Heart right ventricle (tissue), 16 donors: Measurements from ENCODE around the gene RANBP3. TPM values are rescaled to one million over a fixed set of nuclear protein-coding genes. Genes with fewer than 3 reads are reported as not detected.

Experiments
- ATAC-seq, 8 donors: fragments of 200-7000 bp; cut with Tn5 transposase; one replicate each; pipeline ENCODE4 v1.9.1; 2020; ENCODE audit warnings: mild to moderate bottlenecking in 8 of 8, moderate library complexity in 8 of 8, moderate number of reproducible peaks in 1 of 8
- DNase-seq, 2 donors: peaks; one replicate each; pipeline ENCODE4 v3.0.0-alpha.2; 2020
- H3K27ac ChIP-seq, 10 donors: fragments of 200-600 bp; sonication (generic) in 2 of 10; one replicate each; pipeline versions ENCODE4 v1.5.0 to v1.8.0; 2020 to 2022; ENCODE audit warnings: mild to moderate bottlenecking in 3 of 10
- H3K27me3 ChIP-seq, 7 donors: fragments of 200-600 bp; one replicate each; pipeline ENCODE4 v1.8.0; 2021 to 2022; ENCODE audit warnings: mild to moderate bottlenecking in 2 of 7
- H3K36me3 ChIP-seq, 9 donors: fragments of 200-600 bp; sonication (generic) in 1 of 9; one replicate each; pipeline versions ENCODE4 v1.5.0 to v1.8.0; 2020 to 2022; ENCODE audit warnings: mild to moderate bottlenecking in 2 of 9
- H3K4me1 ChIP-seq, 9 donors: fragments of 200-600 bp; sonication (generic) in 1 of 9; one replicate each; pipeline versions ENCODE4 v1.5.0 to v1.8.0; 2020 to 2022; ENCODE audit warnings: mild to moderate bottlenecking in 4 of 9
- H3K4me3 ChIP-seq, 10 donors: fragments of 200-600 bp; sonication (generic) in 2 of 10; one replicate each; pipeline versions ENCODE4 v1.5.0 to v1.8.0; 2020 to 2022; ENCODE audit warnings: mild to moderate bottlenecking in 7 of 10, moderate library complexity in 2 of 10
- H3K9me3 ChIP-seq, 11 donors: fragments of 200-600 bp in 10 of 11; sonication (generic) in 2 of 11; one replicate each; pipeline versions ENCODE4 v1.5.0 to v1.8.0; 2013 to 2022; ENCODE audit warnings: mild to moderate bottlenecking in 2 of 11, control low read depth in 1 of 11, moderate library complexity in 1 of 11
- CTCF ChIP-seq, 9 donors: fragments of 200-600 bp; sonication (generic) in 2 of 9; IDR thresholded peaks; one replicate each; pipeline versions ENCODE4 v1.5.0 to v1.8.0; 2021 to 2022; ENCODE audit warnings: antibody characterized with exemption in 9 of 9, mild to moderate bottlenecking in 5 of 9, moderate library complexity in 1 of 9
- WGBS, 2 donors: extraction: QIAGEN DNeasy Blood & Tissue Kit; methylation state at CpG; one replicate each; pipeline ENCODE4 v1.1.7; 2013; ENCODE audit warnings: inconsistent platforms in 1 of 2; 5-methylcytosine and 5-hydroxymethylcytosine counted together
- intact Hi-C, 10 donors: fragments of 100-400 bp; cut with DNase I; formaldehyde crosslinking; loops; one replicate each; pipeline versions ENCODE4 v1.11.1 to v1.14.2; 2022
- polyA plus RNA-seq, 2 donors: library from polyadenylated mRNA; stranded (reverse); fragments of 200-250 nt; gene quantifications; one replicate each; pipeline ENCODE4 v1.2.3, GENCODE V29; 2013
- total RNA-seq, 10 donors: library from RNA; stranded (reverse); fragmentation: NEBNext Ultra II Directional in 3 of 10; extraction: Animal tissue kit (Norgen Biotek cat#: 25700) in 3 of 10; gene quantifications; one replicate each; pipeline versions ENCODE4 v1.2.1 to v1.2.4, GENCODE V29; 2021 to 2023
- donor health status: Arrhythmogenic right ventricular cardiomyopathy.
- donor health status: ischemic (EF 13 %, LVEDD 7.1; RV severe dilation, severe dysfunction).
- donor health status: healthy with polysubstance abuse.
- donor health status: DM: no; HTN: yes; CAD: no.
- donor health status: DM: no; HTN: no; CAD: no.
- donor health status: ischemic (EF 25% LVEDD 6.9; RV normal size, moderate dysfunction).
- donor health status: ischemic (EF 25% LVEDD 5.7; RV mildly dilated, moderate dysfunction).
- donor health status: healthy.
- donor health status: DM: yes; HTN: yes; CAD: no.
- donor health status: Ischemic cardiomyopathy.
- donor health status: ischemic (EF 35%, LVEDD 5.7; RV mildly dilated, moderate dysfunction).
- donor health status: nonischemic (EF 11% LVEDD 7.7; RV severe dilation, severe dysfunction).
- donor health status: DM: yes; HTN: yes; CAD: no.
- donor health status: PGD.
- donor health status: ischemic (EF 29% LVEDD 5.4; RV normal size, mild dysfunction).
- donor health status: nonischemic (EF 23%, LVEDD 6.1; RV moderate dilation, normal function).

Gene RANBP3
- total and polyA plus RNA-seq, 12 donors, result 29.5 to 76.1 (median 63.0) TPM

DNA sequence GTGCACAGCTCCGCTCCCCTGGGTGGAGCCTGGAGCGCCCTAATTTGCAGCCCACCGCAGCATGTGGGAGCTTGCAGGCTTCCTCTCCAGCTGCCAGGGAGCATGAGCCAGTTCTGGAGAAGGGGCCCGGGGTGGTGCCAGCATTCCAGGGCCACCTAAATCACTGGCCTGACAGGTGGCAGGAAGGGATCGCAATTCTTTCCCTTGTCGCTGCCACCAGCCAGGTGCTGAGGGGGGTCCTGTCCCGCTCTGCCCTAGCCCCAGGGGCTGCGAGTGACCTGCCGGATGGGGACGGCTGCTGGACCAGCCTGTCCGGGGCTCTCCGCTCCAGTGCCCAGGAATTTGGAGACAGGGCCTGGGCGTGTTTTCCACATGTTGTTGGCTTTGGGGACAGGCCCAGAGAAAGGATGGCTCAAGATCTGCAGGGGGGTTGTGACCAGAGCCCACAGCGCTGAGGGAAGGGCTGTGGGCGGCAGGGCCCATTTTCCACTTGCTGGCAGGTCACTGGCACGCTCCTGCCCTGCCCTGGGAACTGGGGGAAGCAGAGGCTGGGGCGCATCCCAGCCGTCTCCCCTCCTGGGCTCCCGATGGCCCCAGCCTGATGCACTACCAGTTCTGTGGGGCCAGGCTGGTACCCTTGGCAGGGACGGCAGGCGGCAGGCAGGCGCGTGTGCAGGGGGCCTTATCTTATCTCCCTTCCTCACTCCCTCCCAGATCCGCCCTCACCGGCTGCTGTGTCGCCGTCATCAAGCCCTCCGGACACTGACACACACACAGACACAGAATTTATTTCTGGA, 83.8 kb downstream of the RANBP3 start:
- intact Hi-C loops, result loop anchor here (2.0 to 10.0 kb wide), 5 partner anchors 67 to 92 kb away; partner anchors contain the start of gene NRTN (in 8 of the 10)
- H3K9me3 ChIP-seq, result no peaks in the 10 kb centered on the region
- no peak overlapping the region for H3K4me3 ChIP-seq
- ATAC-seq, result peak; percentile 46 to 84 (median 75)
- peaks cover 0 to 31% (median 16%) of the 10 kb centered on the region in 9 donors for H3K36me3 ChIP-seq
- H3K27me3 ChIP-seq, result peaks cover 0 to 18% (median 10%) of the 10 kb centered on the region in 7 donors
- peak overlapping the region in 9 of 10 donors; percentile 10 to 97 (median 76) for H3K27ac ChIP-seq
- WGBS, 2 donors, result 42 to 55% methylated on average over 28 of the region's 28 CpGs
- DNase-seq, result peak; percentile 62 to 66
- no peak for TF ChIP-seq CTCF (IDR thresholded peaks at IDR 0.05)
- H3K4me1 ChIP-seq, result peaks cover 9 to 57% (median 33%) of the 10 kb centered on the region in 9 donors

GRCh38 chr19:5893296-5893903, 84.5 kb downstream of the RANBP3 start:
- H3K4me1 ChIP-seq, result peaks cover 9 to 57% (median 33%) of the 10 kb centered on the region in 9 donors
- 68 to 69% methylated on average over 13 of the region's 13 CpGs for WGBS, 2 donors
- TF ChIP-seq CTCF (IDR thresholded peaks at IDR 0.05), result no peak
- DNase-seq, result no peak
- H3K9me3 ChIP-seq, result no peaks in the 10 kb centered on the region
- no peak for ATAC-seq
- no peak overlapping the region for H3K4me3 ChIP-seq
- intact Hi-C loops, result loop anchor here (2.0 to 10.0 kb wide), 5 partner anchors 66 to 91 kb away; partner anchors contain the start of gene NRTN (in 8 of the 10)
- H3K36me3 ChIP-seq, result peaks cover 0 to 31% (median 16%) of the 10 kb centered on the region in 9 donors
- H3K27me3 ChIP-seq, result peaks cover 0 to 18% (median 10%) of the 10 kb centered on the region in 7 donors
- peak overlapping the region in 6 of 10 donors; percentile 56 to 97 (median 84) for H3K27ac ChIP-seq

- DNase-seq, result no peak
- peaks cover 0 to 31% (median 16%) of the 10 kb centered on the region in 9 donors for H3K36me3 ChIP-seq
- H3K27ac ChIP-seq, result peak overlapping the region in 6 of 10 donors; percentile 28 to 97 (median 84)
- WGBS, 2 donors, result 57 to 58% methylated on average over 15 of the region's 15 CpGs
- peaks cover 0 to 18% (median 10%) of the 10 kb centered on the region in 7 donors for H3K27me3 ChIP-seq
- no peak for ATAC-seq
- no peak for TF ChIP-seq CTCF (IDR thresholded peaks at IDR 0.05)
- intact Hi-C loops, result loop anchor here (1.0 to 10.0 kb wide), 6 partner anchors 66 to 91 kb away; partner anchors contain the start of gene NRTN (in 8 of the 10)
- H3K4me1 ChIP-seq, result peaks cover 9 to 57% (median 33%) of the 10 kb centered on the region in 9 donors
- no peaks in the 10 kb centered on the region for H3K9me3 ChIP-seq
- H3K4me3 ChIP-seq, result no peak overlapping the region
Observed at GRCh38 chr19:5892772-5893275, 85.1 kb downstream of the RANBP3 start.
